Heart right ventricle (tissue), 16 donors: ENCODE data around the gene FRAT2. TPM values are rescaled to one million over a fixed set of nuclear protein-coding genes. Genes with fewer than 3 reads are reported as not detected.

Experiments
- ATAC-seq, 8 donors: fragments of 200-7000 bp; cut with Tn5 transposase; one replicate each; pipeline ENCODE4 v1.9.1; 2020; ENCODE audit warnings: mild to moderate bottlenecking in 8 of 8, moderate library complexity in 8 of 8, moderate number of reproducible peaks in 1 of 8
- DNase-seq, 2 donors: peaks; one replicate each; pipeline ENCODE4 v3.0.0-alpha.2; 2020
- H3K27ac ChIP-seq, 10 donors: fragments of 200-600 bp; sonication (generic) in 2 of 10; one replicate each; pipeline versions ENCODE4 v1.5.0 to v1.8.0; 2020 to 2022; ENCODE audit warnings: mild to moderate bottlenecking in 3 of 10
- H3K27me3 ChIP-seq, 7 donors: fragments of 200-600 bp; one replicate each; pipeline ENCODE4 v1.8.0; 2021 to 2022; ENCODE audit warnings: mild to moderate bottlenecking in 2 of 7
- H3K36me3 ChIP-seq, 9 donors: fragments of 200-600 bp; sonication (generic) in 1 of 9; one replicate each; pipeline versions ENCODE4 v1.5.0 to v1.8.0; 2020 to 2022; ENCODE audit warnings: mild to moderate bottlenecking in 2 of 9
- H3K4me1 ChIP-seq, 9 donors: fragments of 200-600 bp; sonication (generic) in 1 of 9; one replicate each; pipeline versions ENCODE4 v1.5.0 to v1.8.0; 2020 to 2022; ENCODE audit warnings: mild to moderate bottlenecking in 4 of 9
- H3K4me3 ChIP-seq, 10 donors: fragments of 200-600 bp; sonication (generic) in 2 of 10; one replicate each; pipeline versions ENCODE4 v1.5.0 to v1.8.0; 2020 to 2022; ENCODE audit warnings: mild to moderate bottlenecking in 7 of 10, moderate library complexity in 2 of 10
- H3K9me3 ChIP-seq, 11 donors: fragments of 200-600 bp in 10 of 11; sonication (generic) in 2 of 11; one replicate each; pipeline versions ENCODE4 v1.5.0 to v1.8.0; 2013 to 2022; ENCODE audit warnings: mild to moderate bottlenecking in 2 of 11, control low read depth in 1 of 11, moderate library complexity in 1 of 11
- CTCF ChIP-seq, 9 donors: fragments of 200-600 bp; sonication (generic) in 2 of 9; IDR thresholded peaks; one replicate each; pipeline versions ENCODE4 v1.5.0 to v1.8.0; 2021 to 2022; ENCODE audit warnings: antibody characterized with exemption in 9 of 9, mild to moderate bottlenecking in 5 of 9, moderate library complexity in 1 of 9
- WGBS, 2 donors: extraction: QIAGEN DNeasy Blood & Tissue Kit; methylation state at CpG; one replicate each; pipeline ENCODE4 v1.1.7; 2013; ENCODE audit warnings: inconsistent platforms in 1 of 2; 5-methylcytosine and 5-hydroxymethylcytosine counted together
- intact Hi-C, 10 donors: fragments of 100-400 bp; cut with DNase I; formaldehyde crosslinking; loops; one replicate each; pipeline versions ENCODE4 v1.11.1 to v1.14.2; 2022
- polyA plus RNA-seq, 2 donors: library from polyadenylated mRNA; stranded (reverse); fragments of 200-250 nt; gene quantifications; one replicate each; pipeline ENCODE4 v1.2.3, GENCODE V29; 2013
- total RNA-seq, 10 donors: library from RNA; stranded (reverse); fragmentation: NEBNext Ultra II Directional in 3 of 10; extraction: Animal tissue kit (Norgen Biotek cat#: 25700) in 3 of 10; gene quantifications; one replicate each; pipeline versions ENCODE4 v1.2.1 to v1.2.4, GENCODE V29; 2021 to 2023
- donor health status: Arrhythmogenic right ventricular cardiomyopathy.
- donor health status: ischemic (EF 13 %, LVEDD 7.1; RV severe dilation, severe dysfunction).
- donor health status: healthy with polysubstance abuse.
- donor health status: DM: no; HTN: yes; CAD: no.
- donor health status: DM: no; HTN: no; CAD: no.
- donor health status: ischemic (EF 25% LVEDD 6.9; RV normal size, moderate dysfunction).
- donor health status: ischemic (EF 25% LVEDD 5.7; RV mildly dilated, moderate dysfunction).
- donor health status: healthy.
- donor health status: DM: yes; HTN: yes; CAD: no.
- donor health status: Ischemic cardiomyopathy.
- donor health status: ischemic (EF 35%, LVEDD 5.7; RV mildly dilated, moderate dysfunction).
- donor health status: nonischemic (EF 11% LVEDD 7.7; RV severe dilation, severe dysfunction).
- donor health status: DM: yes; HTN: yes; CAD: no.
- donor health status: PGD.
- donor health status: ischemic (EF 29% LVEDD 5.4; RV normal size, mild dysfunction).
- donor health status: nonischemic (EF 23%, LVEDD 6.1; RV moderate dilation, normal function).

Gene FRAT2
- total and polyA plus RNA-seq, 12 donors = 2.9 to 11.0 (median 5.1) TPM

- 47 to 85% methylated on average over 1 of the region's 1 CpG for WGBS, 2 donors
- no peak overlapping the region for H3K4me3 ChIP-seq
- H3K27ac ChIP-seq = no peak overlapping the region
- no peak for TF ChIP-seq CTCF (IDR thresholded peaks at IDR 0.05)
- intact Hi-C loops = no loop called here
- H3K27me3 ChIP-seq = no peaks in the 10 kb centered on the region
- H3K36me3 ChIP-seq = no peaks in the 10 kb centered on the region
- H3K4me1 ChIP-seq = peaks cover 0 to 8% (median 0%) of the 10 kb centered on the region in 9 donors
- DNase-seq = no peak
- no peak for ATAC-seq
- H3K9me3 ChIP-seq = no peaks in the 10 kb centered on the region
Observed at GRCh38 chr10:97307441-97307840, 27.1 kb downstream of the FRAT2 start.

GRCh38 chr10:97302088-97302791 is 32.3 kb downstream of the FRAT2 start:
- Histone ChIP-seq H3K27ac (no peak overlapping the region), H3K9me3 (no peaks in the 10 kb centered on the region), H3K27me3 (no peaks in the 10 kb centered on the region), H3K4me1 (no peaks in the 10 kb centered on the region), H3K36me3 (no peaks in the 10 kb centered on the region), H3K4me3 (no peak overlapping the region)
- intact Hi-C loops = no loop called here
- DNase-seq (no peak), ATAC-seq (no peak)
- no peak for TF ChIP-seq CTCF (IDR thresholded peaks at IDR 0.05)
- 92 to 95% methylated on average over 11 of the region's 11 CpGs for WGBS, 2 donors

- WGBS, 2 donors = 91 to 95% methylated on average over 3 of the region's 3 CpGs
- H3K27ac ChIP-seq = no peak overlapping the region
- intact Hi-C loops = no loop called here
Observed at GRCh38 chr10:97300980-97301379, 33.5 kb downstream of the FRAT2 start.

GRCh38 chr10:97298223-97298571 is 36.3 kb downstream of the FRAT2 start:
- Histone ChIP-seq H3K27ac (no peak overlapping the region), H3K36me3 (no peaks in the 10 kb centered on the region), H3K4me1 (no peaks in the 10 kb centered on the region), H3K4me3 (no peak overlapping the region), H3K9me3 (no peaks in the 10 kb centered on the region), H3K27me3 (no peaks in the 10 kb centered on the region)
- 54 to 71% methylated on average over 3 of the region's 3 CpGs for WGBS, 2 donors
- DNase-seq (no peak), ATAC-seq (no peak)
- intact Hi-C loops = no loop called here
- TF ChIP-seq CTCF (IDR thresholded peaks at IDR 0.05) = no peak

More at GRCh38 chr10:97300980-97301379, 33.5 kb downstream of the FRAT2 start:
- no peaks in the 10 kb centered on the region for H3K27me3 ChIP-seq
- TF ChIP-seq CTCF (IDR thresholded peaks at IDR 0.05) = no peak
- no peaks in the 10 kb centered on the region for H3K36me3 ChIP-seq
- no peaks in the 10 kb centered on the region for H3K9me3 ChIP-seq
- ATAC-seq (no peak), DNase-seq (no peak)
- H3K4me3 ChIP-seq = no peak overlapping the region
- H3K4me1 ChIP-seq = no peaks in the 10 kb centered on the region
